ENCODE data around the gene NBPF11.
"Not testable (repeated sequence)": the region's sequence is repeated elsewhere in the genome, so short reads cannot be mapped to it uniquely, and the experiment has no call there.

DNA sequence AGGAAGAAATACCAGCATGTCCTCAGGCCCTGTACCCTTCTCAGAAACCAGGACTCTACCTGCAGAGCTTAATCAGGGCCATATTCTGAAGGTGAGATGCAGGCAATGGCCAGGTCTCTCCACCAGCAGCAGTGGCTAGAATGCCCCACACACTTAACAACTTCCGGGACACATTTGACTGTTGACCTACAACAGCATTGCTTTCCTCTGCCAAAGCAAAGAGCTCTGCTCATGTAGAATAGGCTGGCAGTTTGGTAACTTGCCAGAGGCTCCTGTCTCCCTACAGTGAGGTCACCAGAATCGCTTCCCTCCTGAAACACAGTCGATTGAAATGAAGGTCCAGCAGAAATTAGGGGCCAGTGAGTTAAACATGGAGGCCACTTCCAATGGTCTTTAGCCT lies 45.3 kb upstream of the NBPF11 start:
- TF ChIP-seq JUNB (IDR thresholded peaks at IDR 0.05); MAZ (IDR thresholded peaks at IDR 0.05; ENCODE audit: borderline replicate concordance, low read depth, low read length); EP300 (IDR thresholded peaks at IDR 0.05); NPAS2 (CRISPR knock-in tag; IDR thresholded peaks at IDR 0.05; ENCODE audit: borderline replicate concordance); RAD21 (conservative IDR thresholded peaks at IDR 0.05 in 1 of 2, IDR thresholded peaks at IDR 0.05 in 1 of 2): not testable (repeated sequence)
- TF ChIP-seq, protein P1, sequence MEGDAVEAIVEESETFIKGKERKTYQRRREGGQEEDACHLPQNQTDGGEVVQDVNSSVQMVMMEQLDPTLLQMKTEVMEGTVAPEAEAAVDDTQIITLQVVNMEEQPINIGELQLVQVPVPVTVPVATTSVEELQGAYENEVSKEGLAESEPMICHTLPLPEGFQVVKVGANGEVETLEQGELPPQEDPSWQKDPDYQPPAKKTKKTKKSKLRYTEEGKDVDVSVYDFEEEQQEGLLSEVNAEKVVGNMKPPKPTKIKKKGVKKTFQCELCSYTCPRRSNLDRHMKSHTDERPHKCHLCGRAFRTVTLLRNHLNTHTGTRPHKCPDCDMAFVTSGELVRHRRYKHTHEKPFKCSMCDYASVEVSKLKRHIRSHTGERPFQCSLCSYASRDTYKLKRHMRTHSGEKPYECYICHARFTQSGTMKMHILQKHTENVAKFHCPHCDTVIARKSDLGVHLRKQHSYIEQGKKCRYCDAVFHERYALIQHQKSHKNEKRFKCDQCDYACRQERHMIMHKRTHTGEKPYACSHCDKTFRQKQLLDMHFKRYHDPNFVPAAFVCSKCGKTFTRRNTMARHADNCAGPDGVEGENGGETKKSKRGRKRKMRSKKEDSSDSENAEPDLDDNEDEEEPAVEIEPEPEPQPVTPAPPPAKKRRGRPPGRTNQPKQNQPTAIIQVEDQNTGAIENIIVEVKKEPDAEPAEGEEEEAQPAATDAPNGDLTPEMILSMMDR (IDR thresholded peaks at IDR 0.05): not testable (repeated sequence)
- TF ChIP-seq, protein P2, sequence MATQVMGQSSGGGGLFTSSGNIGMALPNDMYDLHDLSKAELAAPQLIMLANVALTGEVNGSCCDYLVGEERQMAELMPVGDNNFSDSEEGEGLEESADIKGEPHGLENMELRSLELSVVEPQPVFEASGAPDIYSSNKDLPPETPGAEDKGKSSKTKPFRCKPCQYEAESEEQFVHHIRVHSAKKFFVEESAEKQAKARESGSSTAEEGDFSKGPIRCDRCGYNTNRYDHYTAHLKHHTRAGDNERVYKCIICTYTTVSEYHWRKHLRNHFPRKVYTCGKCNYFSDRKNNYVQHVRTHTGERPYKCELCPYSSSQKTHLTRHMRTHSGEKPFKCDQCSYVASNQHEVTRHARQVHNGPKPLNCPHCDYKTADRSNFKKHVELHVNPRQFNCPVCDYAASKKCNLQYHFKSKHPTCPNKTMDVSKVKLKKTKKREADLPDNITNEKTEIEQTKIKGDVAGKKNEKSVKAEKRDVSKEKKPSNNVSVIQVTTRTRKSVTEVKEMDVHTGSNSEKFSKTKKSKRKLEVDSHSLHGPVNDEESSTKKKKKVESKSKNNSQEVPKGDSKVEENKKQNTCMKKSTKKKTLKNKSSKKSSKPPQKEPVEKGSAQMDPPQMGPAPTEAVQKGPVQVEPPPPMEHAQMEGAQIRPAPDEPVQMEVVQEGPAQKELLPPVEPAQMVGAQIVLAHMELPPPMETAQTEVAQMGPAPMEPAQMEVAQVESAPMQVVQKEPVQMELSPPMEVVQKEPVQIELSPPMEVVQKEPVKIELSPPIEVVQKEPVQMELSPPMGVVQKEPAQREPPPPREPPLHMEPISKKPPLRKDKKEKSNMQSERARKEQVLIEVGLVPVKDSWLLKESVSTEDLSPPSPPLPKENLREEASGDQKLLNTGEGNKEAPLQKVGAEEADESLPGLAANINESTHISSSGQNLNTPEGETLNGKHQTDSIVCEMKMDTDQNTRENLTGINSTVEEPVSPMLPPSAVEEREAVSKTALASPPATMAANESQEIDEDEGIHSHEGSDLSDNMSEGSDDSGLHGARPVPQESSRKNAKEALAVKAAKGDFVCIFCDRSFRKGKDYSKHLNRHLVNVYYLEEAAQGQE (IDR thresholded peaks at IDR 0.05): not testable (repeated sequence)
